Transverse colon (tissue), 4 donors: ENCODE data around the gene OGFR. TPM values are rescaled to one million over a fixed set of nuclear protein-coding genes. Genes with fewer than 3 reads are reported as not detected.

Source experiments
- DNase-seq: peaks from one replicate; pipeline ENCODE4 v3.0.0-alpha.2; 2019
- H3K27ac ChIP-seq, 4 donors: fragments of 200-600 bp; sonication (generic); 2 replicates each; pipeline ENCODE4 v1.5.1; 2016 to 2018; ENCODE audit warnings: inconsistent platforms in 4 of 4
- H3K27me3 ChIP-seq: fragments of 200-600 bp; sonication (generic); 2 replicates; pipeline ENCODE4 v1.5.1; 2017; ENCODE audit warnings: inconsistent platforms
- H3K36me3 ChIP-seq, 4 donors: fragments of 200-600 bp; sonication (generic); 2 replicates each; pipeline ENCODE4 v1.5.1; 2017 to 2019; ENCODE audit warnings: inconsistent platforms in 4 of 4
- H3K4me1 ChIP-seq, 4 donors: fragments of 200-600 bp; sonication (generic); 2 replicates each; pipeline ENCODE4 v1.5.1; 2017 to 2020; ENCODE audit warnings: inconsistent platforms in 4 of 4
- H3K4me3 ChIP-seq, 4 donors: fragments of 200-600 bp; sonication (generic); 1 replicate in 1 of 4; 2 replicates in 3 of 4; pipeline versions ENCODE4 v1.5.1 to v1.6.1; 2017 to 2019; ENCODE audit warnings: inconsistent platforms in 4 of 4
- H3K9me3 ChIP-seq, 2 donors: fragments of 200-600 bp; sonication (generic); 2 replicates each; pipeline ENCODE4 v1.5.1; 2017 to 2019; ENCODE audit warnings: inconsistent platforms in 2 of 2
- EP300 ChIP-seq: sonication (generic); formaldehyde crosslinking; IDR thresholded peaks from one replicate; pipeline ENCODE4 v1.6.1; 2017; ENCODE audit warnings: antibody characterized with exemption, low read depth
- POLR2A ChIP-seq: fragments of 450-650 bp; IDR thresholded peaks from one replicate; pipeline ENCODE4 v1.6.1; 2016; ENCODE audit warnings: antibody characterized with exemption, mild to moderate bottlenecking, moderate library complexity
- POLR2AphosphoS5 ChIP-seq, 3 donors: sonication (generic); formaldehyde crosslinking; IDR thresholded peaks; one replicate each; pipeline ENCODE4 v1.6.1; 2016; ENCODE audit warnings: antibody characterized with exemption in 3 of 3
- WGBS, 2 donors: methylation state at CpG; one replicate each; pipeline ENCODE4 v1.1.5; 2018; ENCODE audit warnings: low coverage in 1 of 2; 5-methylcytosine and 5-hydroxymethylcytosine counted together
- in situ Hi-C, 4 donors: fragments of 200-750 bp; cut with MboI; loops; one replicate each; pipeline versions ENCODE4 v1.15.0 to v1.15.1; 2017; ENCODE audit warnings: low sequenced_read_pairs in 3 of 4, low pct_ligation_motif_present in 1 of 4, low pct_unique_long_range_greater_than_20kb in 1 of 4
- intact Hi-C: fragments of 100-400 bp; cut with DNase I; formaldehyde crosslinking; loops from one replicate; pipeline ENCODE4 v1.15.1; 2023; ENCODE audit warnings: low total_unique reads
- total RNA-seq, 4 donors: library from RNA; depleted of rRNA; stranded (reverse); fragments of >200 nt; gene quantifications; one replicate each; pipeline ENCODE4 v1.1.0, GENCODE V29; 2016
- TF ChIP-seq, protein P1 (sequence below), 5 experiments: fragments of 200-600 bp in 3 of 5; fragments of 450-650 bp in 2 of 5; sonication (generic) in 3 of 5; IDR thresholded peaks; 1 replicate in 2 of 5; 2 replicates in 3 of 5; pipeline ENCODE4 v1.5.1; 2016 to 2017; ENCODE audit warnings: antibody characterized with exemption in 5 of 5, inconsistent platforms in 3 of 5, mild to moderate bottlenecking in 2 of 5, moderate library complexity in 1 of 5

Gene OGFR
- total RNA-seq, 4 donors from 2014 or later, result 55.2 to 137 (median 71.1) TPM

DNA sequence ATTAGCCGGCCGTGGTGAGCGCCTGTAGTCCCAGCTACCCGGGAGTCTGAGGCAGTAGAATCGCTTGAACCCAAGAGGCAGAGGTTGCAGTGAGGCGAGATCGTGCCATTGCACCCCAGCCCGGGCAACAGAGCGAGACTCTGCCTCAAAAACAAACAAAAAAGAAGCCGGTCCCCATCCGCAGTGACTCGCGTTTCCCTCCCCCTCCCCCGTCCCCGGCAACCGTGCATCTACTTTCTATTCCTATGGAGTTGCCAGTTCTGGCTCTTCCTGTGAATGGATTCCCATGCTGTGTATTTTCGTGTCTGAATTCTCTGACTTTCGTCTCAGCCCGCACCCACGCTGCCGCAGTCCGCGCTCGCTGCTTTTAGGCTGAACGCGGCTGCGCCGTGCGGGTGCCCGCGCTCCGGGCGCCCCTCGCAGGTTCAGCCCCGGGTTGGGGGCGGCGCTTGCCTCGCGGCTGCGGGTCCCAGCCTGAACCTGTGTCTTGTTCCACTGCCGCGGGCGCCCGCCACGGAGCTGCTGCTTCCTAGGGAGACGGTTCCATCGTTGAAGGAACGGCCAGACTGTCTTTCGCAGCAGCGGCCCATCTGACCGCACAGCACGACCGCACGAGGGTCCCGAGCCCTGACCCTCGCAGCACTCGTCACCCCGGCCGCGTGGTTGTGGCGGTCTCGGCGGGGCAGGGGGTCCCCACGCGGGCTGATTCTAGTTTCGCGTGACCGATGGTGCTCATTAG lies 9.4 kb upstream of the OGFR start:
- peak overlapping the region; percentile 64 to 87 (median 74) for H3K4me3 ChIP-seq
- TF ChIP-seq, protein P1, sequence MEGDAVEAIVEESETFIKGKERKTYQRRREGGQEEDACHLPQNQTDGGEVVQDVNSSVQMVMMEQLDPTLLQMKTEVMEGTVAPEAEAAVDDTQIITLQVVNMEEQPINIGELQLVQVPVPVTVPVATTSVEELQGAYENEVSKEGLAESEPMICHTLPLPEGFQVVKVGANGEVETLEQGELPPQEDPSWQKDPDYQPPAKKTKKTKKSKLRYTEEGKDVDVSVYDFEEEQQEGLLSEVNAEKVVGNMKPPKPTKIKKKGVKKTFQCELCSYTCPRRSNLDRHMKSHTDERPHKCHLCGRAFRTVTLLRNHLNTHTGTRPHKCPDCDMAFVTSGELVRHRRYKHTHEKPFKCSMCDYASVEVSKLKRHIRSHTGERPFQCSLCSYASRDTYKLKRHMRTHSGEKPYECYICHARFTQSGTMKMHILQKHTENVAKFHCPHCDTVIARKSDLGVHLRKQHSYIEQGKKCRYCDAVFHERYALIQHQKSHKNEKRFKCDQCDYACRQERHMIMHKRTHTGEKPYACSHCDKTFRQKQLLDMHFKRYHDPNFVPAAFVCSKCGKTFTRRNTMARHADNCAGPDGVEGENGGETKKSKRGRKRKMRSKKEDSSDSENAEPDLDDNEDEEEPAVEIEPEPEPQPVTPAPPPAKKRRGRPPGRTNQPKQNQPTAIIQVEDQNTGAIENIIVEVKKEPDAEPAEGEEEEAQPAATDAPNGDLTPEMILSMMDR (IDR thresholded peaks at IDR 0.05), result peak in 1 of 5 experiments; percentile 15
- TF ChIP-seq POLR2A (peak; percentile 22), POLR2AphosphoS5 (IDR thresholded peaks at IDR 0.05) (peak in 2 of 3 donors; percentile 12 to 32), EP300 (no peak)
- H3K4me1 ChIP-seq, result peaks cover 21 to 46% (median 40%) of the 10 kb centered on the region in 4 donors
- in situ Hi-C loops, result loop anchor here in 2 of 4 donors (25.0 kb wide), 2 partner anchors 108 to 133 kb away; no protein-coding TSS in a partner anchor
- no peaks in the 10 kb centered on the region for H3K27me3 ChIP-seq
- WGBS, 2 donors, result 1% methylated on average over 60 of the region's 68 CpGs; no CpG with 5 or more reads in 1 of the 2 donors
- intact Hi-C loops, result no loop called here
- H3K27ac ChIP-seq, result peak overlapping the region; percentile 94 to 97 (median 96)
- H3K36me3 ChIP-seq, result peaks cover 0 to 12% (median 5%) of the 10 kb centered on the region in 4 donors
- H3K9me3 ChIP-seq, result no peaks in the 10 kb centered on the region
- DNase-seq, result peak; percentile 65

GRCh38 chr20:62796699-62797491 lies 7.7 kb upstream of the OGFR start:
- H3K27me3 ChIP-seq, result no peaks in the 10 kb centered on the region
- peak overlapping the region; percentile 94 to 97 (median 96) for H3K27ac ChIP-seq
- no peaks in the 10 kb centered on the region for H3K9me3 ChIP-seq
- H3K36me3 ChIP-seq, result peaks cover 0 to 17% (median 5%) of the 10 kb centered on the region in 4 donors
- peaks cover 21 to 42% (median 36%) of the 10 kb centered on the region in 4 donors for H3K4me1 ChIP-seq
- no peak for DNase-seq
- H3K4me3 ChIP-seq, result peak overlapping the region; percentile 64 to 89 (median 84)
- in situ Hi-C loops, result loop anchor here in 2 of 4 donors (25.0 kb wide), 2 partner anchors 110 to 135 kb away; no protein-coding TSS in a partner anchor
- TF ChIP-seq POLR2A, result no peak
- TF ChIP-seq POLR2AphosphoS5 (IDR thresholded peaks at IDR 0.05), result no peak
- TF ChIP-seq, protein P1 (IDR thresholded peaks at IDR 0.05), result no peak
- no peak for TF ChIP-seq EP300
- WGBS, 2 donors, result 46% methylated on average over 10 of the region's 53 CpGs; no CpG with 5 or more reads in 1 of the 2 donors
- intact Hi-C loops, result no loop called here

DNA sequence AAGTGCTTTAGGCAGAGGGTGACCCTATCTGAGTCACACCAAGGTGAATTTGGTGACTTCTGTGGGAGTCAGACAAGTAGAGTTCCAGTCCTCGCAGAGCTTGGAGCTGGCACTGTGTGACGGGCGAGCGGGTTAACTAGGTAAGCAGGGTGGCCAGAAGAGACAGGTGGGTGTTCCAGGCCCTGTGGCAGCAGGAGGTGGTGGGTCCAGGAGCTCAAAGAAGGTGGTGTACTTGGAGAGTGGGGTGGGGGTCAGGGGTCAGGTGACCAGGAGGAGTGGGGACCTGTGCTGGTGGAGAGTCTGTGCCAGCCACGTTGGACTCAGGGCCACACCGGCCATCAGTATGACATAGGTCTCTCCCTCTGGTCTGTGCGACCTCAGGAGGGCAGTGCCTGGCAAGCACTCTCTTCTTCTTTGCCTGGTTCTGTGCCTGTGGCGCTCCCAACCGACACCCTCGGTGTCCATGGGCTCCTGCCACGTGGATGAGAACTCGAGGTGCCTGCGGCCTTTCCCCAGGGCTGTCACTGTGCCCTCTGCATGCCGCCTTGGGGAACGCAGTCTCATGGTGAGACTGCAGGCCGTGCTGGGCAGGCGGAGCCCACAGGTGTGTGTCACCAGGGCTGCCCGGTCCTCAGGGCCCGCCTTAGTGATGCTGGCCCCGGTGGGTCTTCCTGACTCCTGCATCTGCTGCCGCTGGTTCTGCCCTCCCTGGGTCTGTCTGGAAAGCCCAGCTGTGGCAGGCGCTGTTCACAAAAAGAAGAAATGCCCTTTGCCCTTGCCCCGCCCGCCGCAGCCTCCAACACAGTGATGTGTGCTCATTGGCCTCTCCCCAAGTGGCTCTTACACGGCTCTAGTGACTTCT lies 6.7 kb upstream of the OGFR start:
- in situ Hi-C loops, result loop anchor here in 2 of 4 donors (25.0 kb wide), 2 partner anchors 111 to 136 kb away; no protein-coding TSS in a partner anchor
- Histone ChIP-seq H3K4me1 (peaks cover 21 to 42% (median 36%) of the 10 kb centered on the region in 4 donors), H3K36me3 (peaks cover 0 to 17% (median 5%) of the 10 kb centered on the region in 4 donors), H3K4me3 (peak overlapping the region in 1 of 4 donors; percentile 64), H3K27me3 (no peaks in the 10 kb centered on the region), H3K9me3 (no peaks in the 10 kb centered on the region), H3K27ac (peak overlapping the region; percentile 94 to 97 (median 96))
- WGBS, 2 donors, result 33 to 53% methylated on average over 1 to 26 of the region's 26 CpGs
- peak; percentile 83 for DNase-seq
- TF ChIP-seq POLR2A (peak; percentile 42), POLR2AphosphoS5 (IDR thresholded peaks at IDR 0.05) (peak in 1 of 3 donors; percentile 12), EP300 (no peak)
- TF ChIP-seq, protein P1 (IDR thresholded peaks at IDR 0.05), result peak in 2 of 5 experiments; percentile 14 to 35
- intact Hi-C loops, result no loop called here
